HL-60 (cell line): ENCODE results near the gene ORC3.

Experiments
- GABPA ChIP-seq: IDR thresholded peaks from 2 replicates; pipeline ENCODE4 v1.6.1; 2012; ENCODE audit warnings: low read depth
- POLR2AphosphoS5 ChIP-seq: IDR thresholded peaks from 2 replicates; pipeline ENCODE4 v1.6.1; 2012; ENCODE audit warnings: low read depth
- TF ChIP-seq, protein P1 (sequence below): IDR thresholded peaks from one replicate; pipeline ENCODE4 v1.5.1; 2011; ENCODE audit warnings: low read length, control low read depth, inconsistent platforms; ENCODE audit not compliant: insufficient read depth
- TF ChIP-seq, protein P2 (sequence below): IDR thresholded peaks from 2 replicates; pipeline ENCODE4 v1.6.1; 2012; ENCODE audit warnings: low read depth; ENCODE audit not compliant: insufficient replicate concordance

DNA sequence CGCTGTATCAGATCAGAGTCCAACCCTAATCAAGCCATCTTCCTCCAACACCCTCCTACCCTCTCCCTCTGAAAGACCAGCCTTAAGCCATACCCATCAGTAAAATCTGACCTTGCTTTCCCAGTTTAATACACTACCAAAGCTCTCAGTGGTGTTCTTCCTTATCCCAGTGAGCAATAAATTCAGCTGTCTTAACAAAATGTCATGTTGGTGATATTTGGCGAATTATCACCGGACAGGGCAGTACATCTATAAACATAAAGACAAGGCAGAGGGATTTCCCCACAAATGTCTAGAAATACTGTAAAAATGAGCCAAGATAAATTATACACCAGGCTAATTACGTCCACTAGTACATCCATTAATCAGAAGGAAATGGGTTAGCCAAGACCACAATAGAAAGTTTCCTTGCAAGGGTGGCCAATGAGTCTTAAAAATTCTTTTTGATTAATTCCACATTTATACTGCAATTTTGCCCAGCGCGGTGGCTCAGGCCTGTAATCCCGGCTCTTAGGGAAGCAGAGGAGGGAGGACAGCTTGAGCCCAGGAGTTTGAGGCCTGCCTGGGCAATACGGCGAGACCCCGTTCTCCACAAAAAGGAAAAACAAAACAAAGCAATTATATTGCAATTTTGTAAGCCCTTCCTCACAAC is 1.1 kb upstream of the ORC3 start:
- TF ChIP-seq, protein P1, sequence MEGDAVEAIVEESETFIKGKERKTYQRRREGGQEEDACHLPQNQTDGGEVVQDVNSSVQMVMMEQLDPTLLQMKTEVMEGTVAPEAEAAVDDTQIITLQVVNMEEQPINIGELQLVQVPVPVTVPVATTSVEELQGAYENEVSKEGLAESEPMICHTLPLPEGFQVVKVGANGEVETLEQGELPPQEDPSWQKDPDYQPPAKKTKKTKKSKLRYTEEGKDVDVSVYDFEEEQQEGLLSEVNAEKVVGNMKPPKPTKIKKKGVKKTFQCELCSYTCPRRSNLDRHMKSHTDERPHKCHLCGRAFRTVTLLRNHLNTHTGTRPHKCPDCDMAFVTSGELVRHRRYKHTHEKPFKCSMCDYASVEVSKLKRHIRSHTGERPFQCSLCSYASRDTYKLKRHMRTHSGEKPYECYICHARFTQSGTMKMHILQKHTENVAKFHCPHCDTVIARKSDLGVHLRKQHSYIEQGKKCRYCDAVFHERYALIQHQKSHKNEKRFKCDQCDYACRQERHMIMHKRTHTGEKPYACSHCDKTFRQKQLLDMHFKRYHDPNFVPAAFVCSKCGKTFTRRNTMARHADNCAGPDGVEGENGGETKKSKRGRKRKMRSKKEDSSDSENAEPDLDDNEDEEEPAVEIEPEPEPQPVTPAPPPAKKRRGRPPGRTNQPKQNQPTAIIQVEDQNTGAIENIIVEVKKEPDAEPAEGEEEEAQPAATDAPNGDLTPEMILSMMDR, result no peak
- TF ChIP-seq GABPA, result no peak
- TF ChIP-seq, protein P2, sequence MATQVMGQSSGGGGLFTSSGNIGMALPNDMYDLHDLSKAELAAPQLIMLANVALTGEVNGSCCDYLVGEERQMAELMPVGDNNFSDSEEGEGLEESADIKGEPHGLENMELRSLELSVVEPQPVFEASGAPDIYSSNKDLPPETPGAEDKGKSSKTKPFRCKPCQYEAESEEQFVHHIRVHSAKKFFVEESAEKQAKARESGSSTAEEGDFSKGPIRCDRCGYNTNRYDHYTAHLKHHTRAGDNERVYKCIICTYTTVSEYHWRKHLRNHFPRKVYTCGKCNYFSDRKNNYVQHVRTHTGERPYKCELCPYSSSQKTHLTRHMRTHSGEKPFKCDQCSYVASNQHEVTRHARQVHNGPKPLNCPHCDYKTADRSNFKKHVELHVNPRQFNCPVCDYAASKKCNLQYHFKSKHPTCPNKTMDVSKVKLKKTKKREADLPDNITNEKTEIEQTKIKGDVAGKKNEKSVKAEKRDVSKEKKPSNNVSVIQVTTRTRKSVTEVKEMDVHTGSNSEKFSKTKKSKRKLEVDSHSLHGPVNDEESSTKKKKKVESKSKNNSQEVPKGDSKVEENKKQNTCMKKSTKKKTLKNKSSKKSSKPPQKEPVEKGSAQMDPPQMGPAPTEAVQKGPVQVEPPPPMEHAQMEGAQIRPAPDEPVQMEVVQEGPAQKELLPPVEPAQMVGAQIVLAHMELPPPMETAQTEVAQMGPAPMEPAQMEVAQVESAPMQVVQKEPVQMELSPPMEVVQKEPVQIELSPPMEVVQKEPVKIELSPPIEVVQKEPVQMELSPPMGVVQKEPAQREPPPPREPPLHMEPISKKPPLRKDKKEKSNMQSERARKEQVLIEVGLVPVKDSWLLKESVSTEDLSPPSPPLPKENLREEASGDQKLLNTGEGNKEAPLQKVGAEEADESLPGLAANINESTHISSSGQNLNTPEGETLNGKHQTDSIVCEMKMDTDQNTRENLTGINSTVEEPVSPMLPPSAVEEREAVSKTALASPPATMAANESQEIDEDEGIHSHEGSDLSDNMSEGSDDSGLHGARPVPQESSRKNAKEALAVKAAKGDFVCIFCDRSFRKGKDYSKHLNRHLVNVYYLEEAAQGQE, result no peak
- TF ChIP-seq POLR2AphosphoS5, result no peak
